H9 (cell line): Measurements from ENCODE around the gene MYO15B. TPM values are rescaled to one million over a fixed set of nuclear protein-coding genes. Genes with fewer than 3 reads are reported as not detected.

Source experiments
- DNase-seq: peaks from one replicate; pipeline ENCODE4 v3.0.0-alpha.2; 2017
- H2AFZ ChIP-seq: one replicate; pipeline ENCODE4 v1.6.1; 2013; ENCODE audit warnings: mild to moderate bottlenecking, low read length, control low read depth, moderate library complexity
- H2AK5ac ChIP-seq: 2 replicates; pipeline ENCODE4 v1.6.1; 2013; ENCODE audit warnings: low read length, control low read depth, mixed read lengths; ENCODE audit not compliant: insufficient read length
- H2BK120ac ChIP-seq: one replicate; pipeline ENCODE4 v1.6.1; 2013; ENCODE audit warnings: low read depth, mild to moderate bottlenecking, low read length, control low read depth, inconsistent platforms; ENCODE audit not compliant: poor library complexity, severe bottlenecking
- H2BK12ac ChIP-seq: 2 replicates; pipeline ENCODE4 v1.6.1; 2013; ENCODE audit warnings: low read length, control low read depth, mixed read lengths, low read depth; ENCODE audit not compliant: insufficient read length
- H2BK15ac ChIP-seq: 2 replicates; pipeline ENCODE4 v1.6.1; 2013; ENCODE audit warnings: low read depth, low read length, control low read depth
- H2BK20ac ChIP-seq: one replicate; pipeline ENCODE4 v1.6.1; 2013; ENCODE audit warnings: low read depth, mild to moderate bottlenecking, low read length, control low read depth, inconsistent platforms; ENCODE audit not compliant: poor library complexity, severe bottlenecking
- H2BK5ac ChIP-seq: 2 replicates; pipeline ENCODE4 v1.6.1; 2013; ENCODE audit warnings: low read length, control low read depth, mixed read lengths; ENCODE audit not compliant: insufficient read length
- H3K14ac ChIP-seq: 2 replicates; pipeline ENCODE4 v1.6.1; 2013; ENCODE audit warnings: low read length, control low read depth; ENCODE audit not compliant: insufficient read depth
- H3K18ac ChIP-seq: 2 replicates; pipeline ENCODE4 v1.6.1; 2013; ENCODE audit warnings: low read depth, mild to moderate bottlenecking, mixed read lengths, low read length, control low read depth; ENCODE audit not compliant: insufficient read length
- H3K23ac ChIP-seq: 2 replicates; pipeline ENCODE4 v1.6.1; 2013; ENCODE audit warnings: low read length, control low read depth, mixed read lengths, low read depth; ENCODE audit not compliant: insufficient read length
- H3K23me2 ChIP-seq: 2 replicates; pipeline ENCODE4 v1.6.1; 2013; ENCODE audit warnings: low read depth, mild to moderate bottlenecking, mixed read lengths, low read length, control low read depth; ENCODE audit not compliant: insufficient read length, poor library complexity, severe bottlenecking
- H3K27ac ChIP-seq: 2 replicates; pipeline ENCODE4 v1.5.1; 2013; ENCODE audit warnings: low read length, control low read depth, mixed read lengths, low read depth; ENCODE audit not compliant: insufficient read length
- H3K27me3 ChIP-seq: 2 replicates; pipeline ENCODE4 v1.6.1; 2013; ENCODE audit warnings: low read length, control low read depth, inconsistent platforms; ENCODE audit not compliant: insufficient read depth
- H3K4ac ChIP-seq: 2 replicates; pipeline ENCODE4 v1.6.1; 2013; ENCODE audit warnings: low read depth, mild to moderate bottlenecking, control low read depth, inconsistent platforms, low read length, moderate library complexity
- H3K4me1 ChIP-seq: 2 replicates; pipeline ENCODE4 v1.6.1; 2013; ENCODE audit warnings: low read length, control low read depth, inconsistent platforms; ENCODE audit not compliant: insufficient read depth
- H3K4me2 ChIP-seq: 2 replicates; pipeline ENCODE4 v1.6.1; 2013; ENCODE audit warnings: low read length, control low read depth, mixed read lengths; ENCODE audit not compliant: insufficient read length, insufficient read depth
- H3K56ac ChIP-seq: 2 replicates; pipeline ENCODE4 v1.6.1; 2013; ENCODE audit warnings: low read depth, mild to moderate bottlenecking, mixed read lengths, low read length, control low read depth; ENCODE audit not compliant: insufficient read length
- H3K79me1 ChIP-seq: 2 replicates; pipeline ENCODE4 v1.6.1; 2013; ENCODE audit warnings: low read depth, mild to moderate bottlenecking, moderate library complexity, low read length, control low read depth, inconsistent platforms; ENCODE audit not compliant: insufficient read depth, poor library complexity, severe bottlenecking
- H3K79me2 ChIP-seq: 2 replicates; pipeline ENCODE4 v1.6.1; 2013; ENCODE audit warnings: low read length, control low read depth, inconsistent platforms; ENCODE audit not compliant: insufficient read depth
- H3K9ac ChIP-seq: 2 replicates; pipeline ENCODE4 v1.6.1; 2013; ENCODE audit warnings: low read length, control low read depth, mixed read lengths; ENCODE audit not compliant: insufficient read length; ENCODE audit errors: extremely low read depth
- H3K9me3 ChIP-seq: one replicate; pipeline ENCODE4 v1.6.1; 2013; ENCODE audit warnings: low read depth, low read length, inconsistent platforms; ENCODE audit not compliant: control insufficient read depth
- H3T11ph ChIP-seq: one replicate; pipeline ENCODE4 v1.6.1; 2013; ENCODE audit warnings: mild to moderate bottlenecking, low read length, control low read depth, inconsistent platforms
- H4K20me1 ChIP-seq: one replicate; pipeline ENCODE4 v1.6.1; 2013; ENCODE audit not compliant: control insufficient read depth, insufficient read length, insufficient read depth
- H4K5ac ChIP-seq: 2 replicates; pipeline ENCODE4 v1.6.1; 2013; ENCODE audit warnings: low read depth, mild to moderate bottlenecking, mixed read lengths, low read length, control low read depth; ENCODE audit not compliant: insufficient read length
- H4K8ac ChIP-seq: replicated peaks from 2 replicates; pipeline ENCODE4 v1.6.1; 2013; ENCODE audit warnings: low read length, control low read depth, mixed read lengths, low read depth; ENCODE audit not compliant: insufficient read length
- H4K91ac ChIP-seq: 2 replicates; pipeline ENCODE4 v1.6.1; 2013; ENCODE audit warnings: low read depth, mild to moderate bottlenecking, moderate library complexity, mixed read lengths, low read length, control low read depth; ENCODE audit not compliant: insufficient read length
- H3K27ac Mint-ChIP-seq, 3 experiments: 2 replicates in 2 of 3; 3 replicates in 1 of 3; pipeline ENCODE4 v1.8.0; 2020 to 2021; ENCODE audit warnings: mixed read lengths in 3 of 3, mild to moderate bottlenecking in 1 of 3, moderate library complexity in 1 of 3
- H3K27me3 Mint-ChIP-seq: 2 replicates; pipeline ENCODE4 v1.8.0; 2021; ENCODE audit warnings: low read depth, mild to moderate bottlenecking, moderate library complexity, mixed read lengths
- H3K36me3 Mint-ChIP-seq, 3 experiments: 2 replicates in 2 of 3; 3 replicates in 1 of 3; pipeline ENCODE4 v1.8.0; 2020 to 2021; ENCODE audit warnings: low read depth in 3 of 3, mixed read lengths in 3 of 3; ENCODE audit not compliant: insufficient read depth in 1 of 3
- H3K4me1 Mint-ChIP-seq, 2 experiments: 2 replicates each; pipeline ENCODE4 v1.8.0; 2020; ENCODE audit warnings: mixed read lengths in 2 of 2
- H3K4me3 Mint-ChIP-seq, 2 experiments: 2 replicates in 1 of 2; 3 replicates in 1 of 2; pipeline ENCODE4 v1.8.0; 2020 to 2021; ENCODE audit warnings: mild to moderate bottlenecking in 2 of 2, mixed read lengths in 2 of 2, moderate library complexity in 1 of 2
- H3K9me3 Mint-ChIP-seq, 2 experiments: 2 replicates in 1 of 2; 3 replicates in 1 of 2; pipeline ENCODE4 v1.8.0; 2020; ENCODE audit warnings: mild to moderate bottlenecking in 2 of 2, mixed read lengths in 2 of 2, moderate library complexity in 1 of 2
- WGBS: extraction: QIAGEN DNeasy Blood & Tissue Kit; methylation state at CpG from one replicate; pipeline ENCODE4 v1.1.7; 2013; ENCODE audit warnings: missing lambda C conversion rate, low lambda C conversion rate, mixed read lengths; ENCODE audit not compliant: insufficient read length; ENCODE audit errors: extremely low coverage; 5-methylcytosine and 5-hydroxymethylcytosine counted together
- total RNA-seq: library from RNA; stranded (reverse); gene quantifications from 2 replicates; pipeline ENCODE4 v1.2.1, GENCODE V29; 2021
- TF ChIP-seq, protein P1 (sequence below): fragments of 200-600 bp; sonication (generic); conservative IDR thresholded peaks from 3 replicates; pipeline ENCODE4 v1.8.0; 2021; ENCODE audit warnings: antibody characterized with exemption, mild to moderate bottlenecking

The MYO15B gene
- total RNA-seq, 1 experiment from 2014 or later, result 41.9 TPM

- no peak overlapping the region for H3K14ac ChIP-seq
- H3K56ac ChIP-seq, result no peak overlapping the region
- H2BK5ac ChIP-seq, result no peak overlapping the region
- TF ChIP-seq, protein P1, sequence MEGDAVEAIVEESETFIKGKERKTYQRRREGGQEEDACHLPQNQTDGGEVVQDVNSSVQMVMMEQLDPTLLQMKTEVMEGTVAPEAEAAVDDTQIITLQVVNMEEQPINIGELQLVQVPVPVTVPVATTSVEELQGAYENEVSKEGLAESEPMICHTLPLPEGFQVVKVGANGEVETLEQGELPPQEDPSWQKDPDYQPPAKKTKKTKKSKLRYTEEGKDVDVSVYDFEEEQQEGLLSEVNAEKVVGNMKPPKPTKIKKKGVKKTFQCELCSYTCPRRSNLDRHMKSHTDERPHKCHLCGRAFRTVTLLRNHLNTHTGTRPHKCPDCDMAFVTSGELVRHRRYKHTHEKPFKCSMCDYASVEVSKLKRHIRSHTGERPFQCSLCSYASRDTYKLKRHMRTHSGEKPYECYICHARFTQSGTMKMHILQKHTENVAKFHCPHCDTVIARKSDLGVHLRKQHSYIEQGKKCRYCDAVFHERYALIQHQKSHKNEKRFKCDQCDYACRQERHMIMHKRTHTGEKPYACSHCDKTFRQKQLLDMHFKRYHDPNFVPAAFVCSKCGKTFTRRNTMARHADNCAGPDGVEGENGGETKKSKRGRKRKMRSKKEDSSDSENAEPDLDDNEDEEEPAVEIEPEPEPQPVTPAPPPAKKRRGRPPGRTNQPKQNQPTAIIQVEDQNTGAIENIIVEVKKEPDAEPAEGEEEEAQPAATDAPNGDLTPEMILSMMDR, result no peak
- H2BK12ac ChIP-seq, result no peak overlapping the region
- H3T11ph ChIP-seq, result no peak overlapping the region
- H3K4me2 ChIP-seq, result no peak overlapping the region
- no CpG with 5 or more reads among the region's 28 CpGs for whole genome bisulfite sequencing
- H3K79me1 ChIP-seq, result no peaks in the 10 kb centered on the region
- DNase-seq, result no peak
- H3K4me1 ChIP-seq, result no peaks in the 10 kb centered on the region
- H2BK15ac ChIP-seq, result no peak overlapping the region
- H3K23me2 ChIP-seq, result no peaks in the 10 kb centered on the region
- H3K9me3 ChIP-seq, result no peaks in the 10 kb centered on the region
- no peak overlapping the region for H4K91ac ChIP-seq
- Mint-ChIP-seq H3K36me3 (peaks cover 1 to 33% (median 16%) of the 10 kb centered on the region in 3 experiments; a peak in 6 of 7 replicates), H3K4me1 (no peaks in the 10 kb centered on the region), H3K4me3 (no peak overlapping the region), H3K27me3 (no peaks in the 10 kb centered on the region), H3K27ac (no peak overlapping the region), H3K9me3 (no peaks in the 10 kb centered on the region)
- no peak overlapping the region for H2AK5ac ChIP-seq
- H3K23ac ChIP-seq, result no peak overlapping the region
- no peak overlapping the region for H3K9ac ChIP-seq
- no peak overlapping the region for H3K4ac ChIP-seq
- no peak overlapping the region for H3K18ac ChIP-seq
- H3K27ac ChIP-seq, result no peak overlapping the region
- H2AFZ ChIP-seq, result no peak overlapping the region
- no peaks in the 10 kb centered on the region for H4K20me1 ChIP-seq
- H2BK120ac ChIP-seq, result no peak overlapping the region
- H3K27me3 ChIP-seq, result no peaks in the 10 kb centered on the region
- no peak overlapping the region for H4K8ac ChIP-seq
- no peaks in the 10 kb centered on the region for H3K79me2 ChIP-seq
- no peak overlapping the region for H4K5ac ChIP-seq
- no peak overlapping the region for H2BK20ac ChIP-seq
These were observed 24.4 kb upstream of the MYO15B start for GRCh38 chr17:75563063-75563758.
